K562 (cell line): ENCODE results near the gene METTL15. TPM values are rescaled to one million over a fixed set of nuclear protein-coding genes. Genes with fewer than 3 reads are reported as not detected.

ENCODE experiments used
- ATAC-seq: fragments of 200-7000 bp; cut with Tn5 transposase; 3 replicates; pipeline ENCODE4 v1.9.1; 2020; ENCODE audit warnings: moderate library complexity
- BruUV-seq: library from RNA; stranded (reverse); fragments of 400-500 nt; replicated peaks from 2 replicates; lab custom pipeline; 2021; lab: Mats Ljungman, UMichigan
- CTCF ChIA-PET: fragments of 300-600 bp; formaldehyde crosslinking; extraction: SDS; loops from one replicate; lab custom pipeline; 2021; ENCODE audit warnings: low intra/inter-chr PET ratio; lab: Yijun Ruan, JAX
- POLR2A ChIA-PET: fragments of 300-600, 350-650 bp; sonication (Branson Sonifier 250); formaldehyde crosslinking; extraction: SDS; loops from one replicate; lab custom pipeline; 2021; ENCODE audit warnings: antibody characterized with exemption, inconsistent platforms; lab: Yijun Ruan, JAX
- DNase-seq, 4 experiments: peaks; one replicate each; pipeline versions ENCODE4 v3.0.0 to v3.0.0-alpha.2; 2011 to 2018; ENCODE audit warnings: low spot score in 3 of 4, mixed read lengths in 3 of 4; ENCODE audit errors: extremely low read depth in 1 of 4
- FAIRE-seq: peaks from 2 replicates; lab custom pipeline; 2011; peaks lifted over from hg19 to GRCh38; lab: Jason Lieb, UNC
- H2AFZ ChIP-seq: 2 replicates; pipeline ENCODE4 v1.6.0; 2011; ENCODE audit warnings: low read depth, low read length, control low read depth, inconsistent platforms
- H3K27ac ChIP-seq: fragments of 200-600 bp; 3 replicates; pipeline ENCODE4 v1.8.0; 2011; ENCODE audit warnings: low read depth, mild to moderate bottlenecking, control low read depth, inconsistent platforms, low read length, moderate library complexity, mixed read lengths; ENCODE audit errors: extremely low read depth
- H3K27me3 ChIP-seq, 2 experiments: fragments of 300-600 bp in 1 of 2; 2 replicates in 1 of 2; 3 replicates in 1 of 2; pipeline versions ENCODE4 v1.6.0 to v1.8.0; 2011; ENCODE audit warnings: inconsistent platforms in 2 of 2, low read length in 2 of 2, mild to moderate bottlenecking in 1 of 2, mixed read lengths in 1 of 2, moderate library complexity in 1 of 2; ENCODE audit not compliant: control insufficient read depth in 2 of 2, insufficient read depth in 2 of 2
- H3K36me3 ChIP-seq: fragments of 300-600 bp; 3 replicates; pipeline ENCODE4 v1.8.0; 2011; ENCODE audit warnings: mild to moderate bottlenecking, low read length, inconsistent platforms; ENCODE audit not compliant: control insufficient read depth, insufficient read depth
- H3K4me1 ChIP-seq, 2 experiments: fragments of 200-600 bp in 1 of 2; replicated peaks in 1 of 2; 2 replicates in 1 of 2; 3 replicates in 1 of 2; pipeline versions ENCODE4 v1.5.1 to v1.8.0; 2011; ENCODE audit warnings: inconsistent platforms in 2 of 2, low read length in 2 of 2, mild to moderate bottlenecking in 1 of 2, mixed read lengths in 1 of 2, moderate library complexity in 1 of 2; ENCODE audit not compliant: control insufficient read depth in 2 of 2, insufficient read depth in 2 of 2
- H3K4me2 ChIP-seq: 2 replicates; pipeline ENCODE4 v1.6.1; 2011; ENCODE audit warnings: low read length, control low read depth, inconsistent platforms, mixed read lengths; ENCODE audit not compliant: insufficient read depth
- H3K4me3 ChIP-seq: fragments of 200-600 bp; sonication (generic), shearing (Covaris generic); 2 replicates; pipeline ENCODE4 v1.5.1; 2016; ENCODE audit warnings: control low read depth, inconsistent platforms
- H3K79me2 ChIP-seq: fragments of 200-600 bp; 3 replicates; pipeline ENCODE4 v1.8.0; 2011; ENCODE audit warnings: low read length, inconsistent platforms; ENCODE audit not compliant: control insufficient read depth, insufficient read depth
- H3K9ac ChIP-seq, 2 experiments: 2 replicates each; pipeline versions ENCODE4 v1.6.0 to v1.6.1; 2011; ENCODE audit warnings: low read depth in 2 of 2, low read length in 2 of 2, control low read depth in 1 of 2, inconsistent platforms in 1 of 2, mild to moderate bottlenecking in 1 of 2, mixed read lengths in 1 of 2; ENCODE audit not compliant: insufficient read depth in 1 of 2
- H3K9me1 ChIP-seq: one replicate; pipeline ENCODE4 v1.6.0; 2011; ENCODE audit warnings: inconsistent platforms, mild to moderate bottlenecking, low read length, moderate library complexity; ENCODE audit not compliant: control insufficient read depth, insufficient read depth
- H3K9me3 ChIP-seq: replicated peaks from 2 replicates; pipeline ENCODE4 v1.5.1; 2011; ENCODE audit warnings: low read depth, low read length, inconsistent platforms; ENCODE audit not compliant: control insufficient read depth, insufficient read depth
- H4K20me1 ChIP-seq: replicated peaks from 2 replicates; pipeline ENCODE4 v1.6.1; 2011; ENCODE audit warnings: low read length, inconsistent platforms, mixed read lengths; ENCODE audit not compliant: control insufficient read depth, insufficient read depth
- FOSL1 ChIP-seq: fragments of 200-800 bp; sonication (Bioruptor generic); conservative IDR thresholded peaks from 2 replicates; pipeline ENCODE4 v1.6.1; 2016; ENCODE audit warnings: missing genetic modification characterization, missing compliant biosample characterization
- FOXM1 ChIP-seq, 2 experiments: fragments of 450-650 bp in 1 of 2; sonication (generic) in 1 of 2; formaldehyde crosslinking in 1 of 2; IDR thresholded peaks; 2 replicates each; pipeline versions ENCODE4 v1.6.1 to v1.9.0; 2017 to 2022; ENCODE audit warnings: low read depth in 2 of 2, mild to moderate bottlenecking in 2 of 2, missing genetic modification reagents in 1 of 2, moderate library complexity in 1 of 2
- WGBS: fragments of 100-300 bp; shearing (Covaris generic); methylation state at CpG from one replicate; pipeline ENCODE4 v1.1.6; 2016; ENCODE audit warnings: low coverage, mixed read lengths; ENCODE audit not compliant: insufficient coverage; ENCODE audit errors: missing lambda C conversion rate; 5-methylcytosine and 5-hydroxymethylcytosine counted together
- in situ Hi-C: fragments of 300-500 bp; cut with MboI; formaldehyde crosslinking; loops from 4 replicates; pipeline ENCODE4 v1.15.0; 2018; ENCODE audit warnings: inconsistent platforms, mixed read lengths
- intact Hi-C: fragments of 100-400 bp; cut with micrococcal nuclease; formaldehyde crosslinking; loops from 2 replicates; pipeline ENCODE4 v1.14.2; 2022
- polyA plus RNA-seq, 8 experiments: library from polyadenylated mRNA; depleted of rRNA in 4 of 8; stranded (reverse) in 5 of 8; unstranded in 3 of 8; fragments of >200 nt; fragmentation: Nextera tagmentation in 2 of 8; fragmentation: Illumina TruSeq in 1 of 8; extraction: Ambion mirVana in 2 of 8; extraction: Trizol in 1 of 8; gene quantifications; 2 replicates each; pipeline versions ENCODE4 v1.2.1 to v1.2.3, GENCODE V29; 2011 to 2014; ENCODE audit warnings: inconsistent platforms in 1 of 8, missing spikeins in 1 of 8
- total RNA-seq, 7 experiments: library from RNA; depleted of rRNA in 6 of 7; stranded (reverse); fragments of >200 nt in 6 of 7; fragmentation: Illumina TruSeq in 2 of 7; extraction: Trizol in 2 of 7; gene quantifications; 2 replicates each; pipeline versions ENCODE4 v1.2.1 to v1.2.3, GENCODE V29; 2011 to 2021; ENCODE audit warnings: low replicate concordance in 1 of 7
- TF ChIP-seq, protein P1 (sequence below), 2 experiments: fragments of 450-650 bp in 1 of 2; sonication (generic) in 1 of 2; formaldehyde crosslinking in 1 of 2; IDR thresholded peaks in 1 of 2; conservative IDR thresholded peaks in 1 of 2; 2 replicates each; pipeline versions ENCODE4 v1.6.1 to v1.8.1; 2016 to 2023; ENCODE audit warnings: mild to moderate bottlenecking in 2 of 2, moderate library complexity in 2 of 2, inconsistent platforms in 1 of 2, missing genetic modification reagents in 1 of 2

METTL15 gene
- total and polyA plus RNA-seq, 9 of the 15 experiments (the other 6 are each of a cell fraction or from before 2014, with no cell fraction given): 10.7 to 21.7 (median 15.9) TPM

DNA sequence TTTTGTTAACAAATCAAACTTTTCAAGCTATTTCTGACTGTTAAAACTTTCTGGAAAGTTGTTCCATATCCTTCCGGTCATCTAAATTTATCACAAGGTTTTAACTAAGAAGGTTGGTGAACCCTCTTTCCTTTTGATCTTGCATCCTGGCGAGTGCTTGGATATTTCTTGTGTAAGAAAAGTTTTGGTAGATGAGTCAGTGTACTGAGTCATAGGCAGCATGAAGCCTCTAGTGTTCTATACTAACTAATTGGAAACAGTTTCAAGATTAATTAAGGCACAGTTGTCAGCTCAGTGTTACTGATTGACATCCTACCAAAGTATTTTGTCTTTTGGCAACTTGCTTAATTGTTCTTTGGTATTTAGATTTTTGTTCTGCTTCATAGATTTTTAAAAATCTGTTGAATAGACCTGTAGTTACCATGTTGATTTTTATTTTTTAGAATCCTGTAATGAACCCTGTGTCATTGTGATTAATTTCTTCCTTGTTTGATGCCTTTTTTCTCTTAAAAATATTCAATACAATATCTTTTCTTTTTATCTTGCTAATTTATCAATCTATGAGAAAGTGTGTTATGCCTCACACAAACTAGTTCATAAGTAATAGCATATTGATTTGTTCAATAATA, 38.0 kb downstream of the METTL15 start:
- no peak overlapping the region for H3K4me2 ChIP-seq
- intact Hi-C loops: no loop called here
- in situ Hi-C loops: no loop called here
- no peaks in the 10 kb centered on the region for H3K9me1 ChIP-seq
- no peaks in the 10 kb centered on the region for H3K79me2 ChIP-seq
- no peaks in the 10 kb centered on the region for H3K4me1 ChIP-seq
- no peak overlapping the region for H3K27ac ChIP-seq
- H3K27me3 ChIP-seq: no peaks in the 10 kb centered on the region
- H3K9ac ChIP-seq: no peak overlapping the region
- ATAC-seq: no peak
- ChIA-PET CTCF (no interaction called here), POLR2A (interaction anchor here (0.7 kb wide), 1 partner anchor 96 kb away, joined by 3 read pairs; no protein-coding TSS in a partner anchor)
- peak in 3 of 4 experiments; percentile 8 to 19 (median 9) for DNase-seq
- H2AFZ ChIP-seq: no peak overlapping the region
- BruUV-seq: no TSS peak
- no peaks in the 10 kb centered on the region; the same call in 2 of the 3 replicates for H3K36me3 ChIP-seq
- FAIRE-seq: peak; percentile 35
- TF ChIP-seq, protein P1, sequence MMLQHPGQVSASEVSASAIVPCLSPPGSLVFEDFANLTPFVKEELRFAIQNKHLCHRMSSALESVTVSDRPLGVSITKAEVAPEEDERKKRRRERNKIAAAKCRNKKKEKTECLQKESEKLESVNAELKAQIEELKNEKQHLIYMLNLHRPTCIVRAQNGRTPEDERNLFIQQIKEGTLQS (IDR thresholded peaks at IDR 0.05): peak; percentile 65
- TF ChIP-seq, protein P1 (CRISPR knock-in tag; conservative IDR thresholded peaks at IDR 0.05): no peak
- TF ChIP-seq FOSL1 (tag): peak; percentile 76
- TF ChIP-seq FOXM1 (IDR thresholded peaks at IDR 0.05; ENCODE audit: low read depth): no peak
- TF ChIP-seq FOXM1 (CRISPR knock-in tag; IDR thresholded peaks at IDR 0.05; ENCODE audit: low read depth): no peak
- TF ChIP-seq, all 486 proteins: peak for 2
- H3K4me3 ChIP-seq: no peak overlapping the region
- no peaks in the 10 kb centered on the region for H4K20me1 ChIP-seq
- no peaks in the 10 kb centered on the region for H3K9me3 ChIP-seq
- WGBS: 49% methylated on average over 2 of the region's 2 CpGs
